Loucy (cell line): Measurements from ENCODE around the gene PTPRN2.

Source experiments
- H2AFZ ChIP-seq: fragments of 200-600 bp; sonication (generic); 2 replicates; pipeline ENCODE4 v1.6.0; 2016; ENCODE audit warnings: antibody characterized with exemption, mild to moderate bottlenecking, low read length, moderate library complexity
- H3F3A ChIP-seq: fragments of 200-600 bp; 2 replicates; pipeline ENCODE4 v1.6.0; 2016; ENCODE audit warnings: antibody characterized with exemption, low read depth, mild to moderate bottlenecking
- H3K27me3 ChIP-seq: fragments of 200-600 bp; sonication (generic); 2 replicates; pipeline ENCODE4 v1.6.1; 2014; ENCODE audit warnings: low read length, mild to moderate bottlenecking; ENCODE audit not compliant: insufficient read depth, poor library complexity, severe bottlenecking
- H3K36me3 ChIP-seq: fragments of 200-600 bp; sonication (generic); 2 replicates; pipeline ENCODE4 v1.6.1; 2016; ENCODE audit warnings: low read length; ENCODE audit not compliant: insufficient read depth
- H3K4me1 ChIP-seq: fragments of 200-600 bp; sonication (generic); 2 replicates; pipeline ENCODE4 v1.5.1; 2014; ENCODE audit warnings: low read length, mild to moderate bottlenecking; ENCODE audit not compliant: insufficient read depth, poor library complexity, severe bottlenecking
- H3K4me2 ChIP-seq: fragments of 200-600 bp; sonication (generic); 2 replicates; pipeline ENCODE4 v1.6.0; 2014; ENCODE audit warnings: antibody characterized with exemption, low read length, low read depth, mild to moderate bottlenecking; ENCODE audit not compliant: poor library complexity, severe bottlenecking
- H3K4me3 ChIP-seq: fragments of 200-600 bp; sonication (generic); 2 replicates; pipeline ENCODE4 v1.5.1; 2014; ENCODE audit warnings: low read length, mild to moderate bottlenecking, mixed read lengths; ENCODE audit not compliant: poor library complexity, severe bottlenecking
- H3K79me2 ChIP-seq: fragments of 200-600 bp; sonication (generic); 2 replicates; pipeline ENCODE4 v1.6.1; 2014; ENCODE audit warnings: low read length; ENCODE audit not compliant: insufficient read depth
- H3K9ac ChIP-seq: fragments of 200-600 bp; sonication (generic); 2 replicates; pipeline ENCODE4 v1.6.0; 2014; ENCODE audit warnings: mild to moderate bottlenecking, low read depth, low read length, moderate library complexity; ENCODE audit not compliant: poor library complexity, severe bottlenecking
- H3K9me2 ChIP-seq: fragments of 200-600 bp; sonication (generic); replicated peaks from 2 replicates; pipeline ENCODE4 v1.6.1; 2016; ENCODE audit warnings: low read depth, low read length, mixed read lengths
- H3K9me3 ChIP-seq: fragments of 200-600 bp; sonication (generic); 2 replicates; pipeline ENCODE4 v1.6.1; 2014; ENCODE audit warnings: mild to moderate bottlenecking, antibody characterized with exemption, low read length, low read depth; ENCODE audit not compliant: insufficient read depth
- H4K20me1 ChIP-seq: fragments of 200-600 bp; sonication (generic); 2 replicates; pipeline ENCODE4 v1.6.0; 2014; ENCODE audit warnings: antibody characterized with exemption, low read length, mild to moderate bottlenecking; ENCODE audit not compliant: insufficient read depth, poor library complexity, severe bottlenecking
- EZH2phosphoT487 ChIP-seq: fragments of 200-600 bp; IDR thresholded peaks from 2 replicates; pipeline ENCODE4 v1.6.1; 2018; ENCODE audit warnings: antibody characterized with exemption, mild to moderate bottlenecking, moderate library complexity, borderline replicate concordance
- TF ChIP-seq, protein P1 (sequence below): fragments of 200-600 bp; sonication (generic); conservative IDR thresholded peaks from 2 replicates; pipeline ENCODE4 v1.5.1; 2014; ENCODE audit warnings: mild to moderate bottlenecking, antibody characterized with exemption, low read length

The PTPRN2 gene

DNA sequence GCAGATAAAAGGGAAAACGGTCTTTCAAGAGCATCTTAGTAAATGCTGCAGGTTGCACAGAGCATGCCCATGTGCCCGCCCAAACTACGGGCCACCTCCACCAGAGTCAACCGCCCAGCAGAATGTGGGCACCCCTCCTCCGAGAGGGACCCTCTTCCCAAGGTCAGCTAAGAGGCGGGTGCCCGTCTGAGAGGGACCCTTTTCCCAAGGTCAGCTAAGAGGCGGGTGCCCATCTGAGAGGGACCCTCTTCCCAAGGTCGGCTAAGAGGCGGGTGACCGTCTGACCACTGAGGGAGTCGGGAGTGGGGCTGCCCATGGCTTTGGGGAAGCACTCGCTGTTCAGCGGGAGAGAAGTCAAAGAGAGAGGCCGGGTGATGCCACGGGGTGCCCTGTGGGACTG lies 113.1 kb downstream of the PTPRN2 start:
- Histone ChIP-seq H2AFZ (no peak overlapping the region), H3K9me3 (peaks cover 29% of the 10 kb centered on the region; the same call in 1 of the 2 replicates), H3K4me1 (no peaks in the 10 kb centered on the region), H4K20me1 (no peaks in the 10 kb centered on the region), H3K4me2 (no peak overlapping the region), H3F3A (no peaks in the 10 kb centered on the region), H3K9ac (no peak overlapping the region), H3K4me3 (no peak overlapping the region), H3K79me2 (no peaks in the 10 kb centered on the region), H3K27me3 (no peaks in the 10 kb centered on the region), H3K36me3 (no peaks in the 10 kb centered on the region), H3K9me2 (no peaks in the 10 kb centered on the region)
- TF ChIP-seq EZH2phosphoT487: no peak
- TF ChIP-seq, protein P1, sequence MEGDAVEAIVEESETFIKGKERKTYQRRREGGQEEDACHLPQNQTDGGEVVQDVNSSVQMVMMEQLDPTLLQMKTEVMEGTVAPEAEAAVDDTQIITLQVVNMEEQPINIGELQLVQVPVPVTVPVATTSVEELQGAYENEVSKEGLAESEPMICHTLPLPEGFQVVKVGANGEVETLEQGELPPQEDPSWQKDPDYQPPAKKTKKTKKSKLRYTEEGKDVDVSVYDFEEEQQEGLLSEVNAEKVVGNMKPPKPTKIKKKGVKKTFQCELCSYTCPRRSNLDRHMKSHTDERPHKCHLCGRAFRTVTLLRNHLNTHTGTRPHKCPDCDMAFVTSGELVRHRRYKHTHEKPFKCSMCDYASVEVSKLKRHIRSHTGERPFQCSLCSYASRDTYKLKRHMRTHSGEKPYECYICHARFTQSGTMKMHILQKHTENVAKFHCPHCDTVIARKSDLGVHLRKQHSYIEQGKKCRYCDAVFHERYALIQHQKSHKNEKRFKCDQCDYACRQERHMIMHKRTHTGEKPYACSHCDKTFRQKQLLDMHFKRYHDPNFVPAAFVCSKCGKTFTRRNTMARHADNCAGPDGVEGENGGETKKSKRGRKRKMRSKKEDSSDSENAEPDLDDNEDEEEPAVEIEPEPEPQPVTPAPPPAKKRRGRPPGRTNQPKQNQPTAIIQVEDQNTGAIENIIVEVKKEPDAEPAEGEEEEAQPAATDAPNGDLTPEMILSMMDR: no peak

DNA sequence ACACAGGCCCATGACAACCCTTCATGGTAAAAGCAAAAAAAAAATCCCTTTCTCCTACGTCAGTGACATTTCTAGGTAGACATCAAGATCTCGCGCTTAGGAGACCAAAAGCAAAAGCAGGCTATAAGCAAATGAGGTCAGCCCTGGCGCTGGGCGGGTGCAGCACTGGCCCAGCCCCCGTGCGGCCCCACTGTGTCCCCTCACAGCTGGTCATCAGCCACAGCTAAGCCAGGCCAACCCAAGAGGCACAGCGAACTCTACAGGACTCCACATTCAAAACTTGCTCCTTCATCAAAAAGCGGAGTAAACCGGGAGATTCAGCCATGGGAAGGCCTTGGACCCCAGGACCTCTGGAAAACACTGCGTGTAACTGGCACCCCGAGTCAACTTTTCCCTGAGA lies 113.7 kb downstream of the PTPRN2 start:
- H3K9ac ChIP-seq: no peak overlapping the region
- H4K20me1 ChIP-seq: no peaks in the 10 kb centered on the region
- H3K9me3 ChIP-seq: peaks cover 24% of the 10 kb centered on the region; the same call in 1 of the 2 replicates
- no peak overlapping the region for H3K4me2 ChIP-seq
- H2AFZ ChIP-seq: no peak overlapping the region
- no peaks in the 10 kb centered on the region for H3K9me2 ChIP-seq
- TF ChIP-seq, protein P1: no peak
- no peak for TF ChIP-seq EZH2phosphoT487
- no peaks in the 10 kb centered on the region for H3K27me3 ChIP-seq
- H3K79me2 ChIP-seq: no peaks in the 10 kb centered on the region
- no peaks in the 10 kb centered on the region for H3K4me1 ChIP-seq
- H3F3A ChIP-seq: no peaks in the 10 kb centered on the region
- no peaks in the 10 kb centered on the region for H3K36me3 ChIP-seq
- H3K4me3 ChIP-seq: no peak overlapping the region

DNA sequence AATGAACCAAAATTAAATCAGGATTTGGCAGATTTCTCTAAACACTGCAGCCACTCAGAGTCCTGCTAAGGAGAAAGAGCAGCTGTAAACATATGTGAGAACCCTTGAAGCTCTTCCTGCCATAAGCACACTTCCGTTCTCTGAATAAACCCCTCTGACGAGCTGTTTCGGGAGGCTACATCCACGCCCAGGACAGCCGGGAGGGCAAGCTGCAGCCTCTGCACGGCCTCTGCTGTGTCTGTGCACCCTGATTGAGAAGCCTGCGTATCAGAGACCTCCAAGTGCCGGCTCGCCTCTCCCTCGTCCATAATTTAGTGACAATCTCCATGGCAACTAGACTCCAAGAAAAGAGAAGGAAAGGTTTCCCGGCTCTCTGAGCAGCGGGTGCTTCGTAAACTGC lies 114.4 kb downstream of the PTPRN2 start:
- no peak overlapping the region for H2AFZ ChIP-seq
- peaks cover 27% of the 10 kb centered on the region; the same call in 1 of the 2 replicates for H3K9me3 ChIP-seq
- no peaks in the 10 kb centered on the region for H3K4me1 ChIP-seq
- H3K4me2 ChIP-seq: no peak overlapping the region
- H3K9me2 ChIP-seq: no peaks in the 10 kb centered on the region
- H3K36me3 ChIP-seq: no peaks in the 10 kb centered on the region
- H3K4me3 ChIP-seq: no peak overlapping the region
- H3K9ac ChIP-seq: no peak overlapping the region
- H4K20me1 ChIP-seq: no peaks in the 10 kb centered on the region
- H3F3A ChIP-seq: no peaks in the 10 kb centered on the region
- TF ChIP-seq EZH2phosphoT487: no peak
- TF ChIP-seq, protein P1: no peak
- H3K79me2 ChIP-seq: no peaks in the 10 kb centered on the region
- H3K27me3 ChIP-seq: no peaks in the 10 kb centered on the region
